BJ (cell line): ENCODE measurements around the gene GDF15. TPM values are rescaled to one million over a fixed set of nuclear protein-coding genes. Genes with fewer than 3 reads are reported as not detected.
"Not testable (repeated sequence)": the region's sequence is repeated elsewhere in the genome, so short reads cannot be mapped to it uniquely, and the experiment has no call there.

Experiments used
- CTCF ChIA-PET: fragments of 350-600 bp; formaldehyde crosslinking; extraction: SDS; loops from one replicate; lab custom pipeline; 2021; ENCODE audit warnings: antibody characterized with exemption, inconsistent platforms; lab: Yijun Ruan, JAX
- POLR2A ChIA-PET: fragments of 300-600 bp; sonication (Branson Sonifier 250); formaldehyde crosslinking; extraction: SDS; loops from one replicate; lab custom pipeline; 2021; ENCODE audit warnings: antibody characterized with exemption; lab: Charles Lee
- DNase-seq: peaks from one replicate; pipeline ENCODE4 v3.0.0-alpha.2; 2011; ENCODE audit warnings: low read depth
- H3K27me3 ChIP-seq: 2 replicates; pipeline ENCODE4 v1.6.0; 2011; ENCODE audit warnings: low read length; ENCODE audit not compliant: control insufficient read depth, insufficient read depth
- H3K36me3 ChIP-seq: 2 replicates; pipeline ENCODE4 v1.5.1; 2011; ENCODE audit warnings: low read length; ENCODE audit not compliant: control insufficient read depth, insufficient read depth
- H3K4me3 ChIP-seq: 2 replicates; pipeline ENCODE4 v1.5.1; 2011; ENCODE audit warnings: low read depth, mild to moderate bottlenecking, control low read depth, low read length
- polyA plus RNA-seq: library from polyadenylated mRNA; depleted of rRNA; stranded (reverse); fragments of >200 nt; gene quantifications from 2 replicates; pipeline ENCODE4 v1.2.3, GENCODE V29; 2011
- TF ChIP-seq, protein P1 (sequence below): IDR thresholded peaks from 2 replicates; pipeline ENCODE4 v1.5.1; 2011; ENCODE audit warnings: low read depth, mild to moderate bottlenecking, control low read depth, inconsistent platforms, low read length, moderate library complexity; ENCODE audit not compliant: insufficient read depth

The GDF15 gene
- polyA plus RNA-seq, 1 experiment = 30.8 TPM

DNA sequence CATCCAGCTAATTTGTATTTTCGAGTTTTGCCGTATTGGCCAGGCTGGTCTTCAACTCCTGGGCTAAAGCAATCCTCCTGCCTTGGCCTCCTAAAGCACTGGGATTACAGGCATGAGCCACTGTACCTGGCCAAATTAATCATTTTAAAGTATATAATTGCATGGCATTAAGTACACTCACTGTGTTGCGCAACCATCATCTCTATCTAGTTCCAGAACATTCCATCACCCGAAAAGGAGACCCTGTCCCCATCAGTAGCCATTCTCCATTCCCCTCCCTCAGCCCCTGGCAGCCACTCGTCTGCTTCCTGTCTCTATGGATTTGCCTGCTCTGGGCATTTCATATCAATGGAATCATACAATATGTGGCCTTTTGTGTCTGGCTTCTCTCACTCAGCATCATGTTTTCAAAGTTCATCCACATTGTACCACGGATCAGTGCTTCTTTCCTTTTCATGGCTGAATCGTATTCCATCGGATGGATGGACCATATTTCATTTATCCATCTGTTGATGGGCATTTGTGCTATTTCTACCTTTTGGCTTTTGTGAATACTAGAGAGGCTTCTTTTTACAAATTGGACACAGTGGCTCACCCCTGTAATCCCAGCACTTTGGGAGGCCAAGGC is 32.5 kb upstream of the GDF15 start:
- no peak for DNase-seq
- H3K27me3 ChIP-seq = no peaks in the 10 kb centered on the region
- H3K4me3 ChIP-seq = no peak overlapping the region
- POLR2A ChIA-PET = no interaction called here
- peaks cover 15% of the 10 kb centered on the region for H3K36me3 ChIP-seq
- TF ChIP-seq, protein P1, sequence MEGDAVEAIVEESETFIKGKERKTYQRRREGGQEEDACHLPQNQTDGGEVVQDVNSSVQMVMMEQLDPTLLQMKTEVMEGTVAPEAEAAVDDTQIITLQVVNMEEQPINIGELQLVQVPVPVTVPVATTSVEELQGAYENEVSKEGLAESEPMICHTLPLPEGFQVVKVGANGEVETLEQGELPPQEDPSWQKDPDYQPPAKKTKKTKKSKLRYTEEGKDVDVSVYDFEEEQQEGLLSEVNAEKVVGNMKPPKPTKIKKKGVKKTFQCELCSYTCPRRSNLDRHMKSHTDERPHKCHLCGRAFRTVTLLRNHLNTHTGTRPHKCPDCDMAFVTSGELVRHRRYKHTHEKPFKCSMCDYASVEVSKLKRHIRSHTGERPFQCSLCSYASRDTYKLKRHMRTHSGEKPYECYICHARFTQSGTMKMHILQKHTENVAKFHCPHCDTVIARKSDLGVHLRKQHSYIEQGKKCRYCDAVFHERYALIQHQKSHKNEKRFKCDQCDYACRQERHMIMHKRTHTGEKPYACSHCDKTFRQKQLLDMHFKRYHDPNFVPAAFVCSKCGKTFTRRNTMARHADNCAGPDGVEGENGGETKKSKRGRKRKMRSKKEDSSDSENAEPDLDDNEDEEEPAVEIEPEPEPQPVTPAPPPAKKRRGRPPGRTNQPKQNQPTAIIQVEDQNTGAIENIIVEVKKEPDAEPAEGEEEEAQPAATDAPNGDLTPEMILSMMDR = no peak
- CTCF ChIA-PET = interaction anchor here (0.9 to 3.7 kb wide), 4 partner anchors 11 to 57 kb away, joined by 3 to 20 read pairs (median 3); no protein-coding TSS in a partner anchor

DNA sequence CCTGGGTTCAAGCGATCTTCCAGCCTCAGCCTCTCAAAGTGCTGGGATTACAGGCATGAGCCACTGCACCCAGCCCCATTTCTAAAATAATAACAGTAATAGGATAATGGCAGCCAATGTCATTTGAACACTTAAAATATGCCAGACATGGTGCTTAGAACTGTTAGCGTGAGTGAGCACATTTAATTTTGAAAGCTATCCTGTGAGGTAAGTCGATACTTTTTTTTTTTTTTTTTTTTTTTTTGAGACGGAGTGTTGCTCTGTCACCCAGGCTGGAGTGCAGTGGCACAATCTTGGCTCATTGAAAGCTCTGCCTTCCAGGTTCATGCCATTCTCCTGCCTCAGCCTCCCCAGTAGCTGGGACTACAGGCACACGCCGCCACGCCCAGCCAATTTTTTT is 31.2 kb upstream of the GDF15 start:
- H3K27me3 ChIP-seq, POLR2A ChIA-PET, DNase-seq, H3K4me3 ChIP-seq: not testable (repeated sequence)
- H3K36me3 ChIP-seq = peaks cover 16% of the 10 kb centered on the region
- CTCF ChIA-PET = interaction anchor here (3.7 to 3.9 kb wide), 2 partner anchors 34 to 57 kb away, joined by 16 to 20 read pairs; no protein-coding TSS in a partner anchor

DNA sequence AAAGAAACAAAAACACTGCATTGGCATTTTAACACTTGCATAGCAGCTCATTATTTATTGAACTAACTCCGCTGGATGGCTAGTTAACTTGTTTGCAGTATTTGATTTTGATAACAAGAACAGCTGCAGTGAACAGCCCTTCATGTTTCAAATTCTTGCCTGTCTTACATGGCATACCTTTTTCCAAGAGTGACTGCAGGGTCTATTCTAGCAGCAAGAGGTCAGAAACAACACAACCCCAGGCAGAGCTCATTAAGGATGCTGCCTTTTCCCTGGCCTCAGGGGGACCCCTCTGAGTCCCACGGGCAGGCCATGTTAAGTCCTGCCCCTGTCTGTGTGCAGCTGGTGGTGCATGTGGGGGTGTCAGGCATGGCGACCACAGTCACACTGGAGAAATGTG is 28.9 kb upstream of the GDF15 start:
- POLR2A ChIA-PET = no interaction called here
- no peak for DNase-seq
- CTCF ChIA-PET = interaction anchor here (1.5 to 3.9 kb wide), 2 partner anchors 31 to 55 kb away, joined by 4 to 16 read pairs; no protein-coding TSS in a partner anchor

DNA sequence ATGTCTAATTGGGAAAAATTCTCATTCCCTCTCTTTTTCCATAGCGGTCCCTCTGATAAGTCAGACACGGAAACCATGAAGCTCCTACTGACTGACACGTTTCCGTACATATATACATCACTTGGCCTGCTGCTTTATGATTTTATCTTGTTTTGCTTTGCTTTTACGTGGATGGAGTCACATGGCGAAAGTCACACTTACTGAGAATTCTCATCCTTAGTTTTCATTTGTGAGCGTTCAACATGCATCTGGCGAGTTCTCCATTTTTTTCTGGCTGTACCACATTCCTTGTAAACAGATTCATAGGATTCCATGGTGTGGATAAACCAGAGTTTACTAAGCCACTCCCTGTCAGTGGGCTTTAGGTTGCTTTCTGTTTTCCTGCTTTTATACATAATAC is 24.3 kb upstream of the GDF15 start:
- Histone ChIP-seq H3K36me3 (peaks cover 17% of the 10 kb centered on the region), H3K4me3 (no peak overlapping the region), H3K27me3 (no peaks in the 10 kb centered on the region)
- ChIA-PET POLR2A (no interaction called here), CTCF (interaction anchor here (1.2 to 7.8 kb wide), 5 partner anchors 12 to 49 kb away, joined by 4 to 57 read pairs (median 10); partner anchors contain the start of gene GDF15)
- DNase-seq = no peak
- TF ChIP-seq, protein P1 = no peak

More for the DNA sequence above, 28.9 kb upstream of the GDF15 start:
- TF ChIP-seq, protein P1 = no peak
- no peaks in the 10 kb centered on the region for H3K27me3 ChIP-seq
- H3K36me3 ChIP-seq = peaks cover 17% of the 10 kb centered on the region
- no peak overlapping the region for H3K4me3 ChIP-seq

DNA sequence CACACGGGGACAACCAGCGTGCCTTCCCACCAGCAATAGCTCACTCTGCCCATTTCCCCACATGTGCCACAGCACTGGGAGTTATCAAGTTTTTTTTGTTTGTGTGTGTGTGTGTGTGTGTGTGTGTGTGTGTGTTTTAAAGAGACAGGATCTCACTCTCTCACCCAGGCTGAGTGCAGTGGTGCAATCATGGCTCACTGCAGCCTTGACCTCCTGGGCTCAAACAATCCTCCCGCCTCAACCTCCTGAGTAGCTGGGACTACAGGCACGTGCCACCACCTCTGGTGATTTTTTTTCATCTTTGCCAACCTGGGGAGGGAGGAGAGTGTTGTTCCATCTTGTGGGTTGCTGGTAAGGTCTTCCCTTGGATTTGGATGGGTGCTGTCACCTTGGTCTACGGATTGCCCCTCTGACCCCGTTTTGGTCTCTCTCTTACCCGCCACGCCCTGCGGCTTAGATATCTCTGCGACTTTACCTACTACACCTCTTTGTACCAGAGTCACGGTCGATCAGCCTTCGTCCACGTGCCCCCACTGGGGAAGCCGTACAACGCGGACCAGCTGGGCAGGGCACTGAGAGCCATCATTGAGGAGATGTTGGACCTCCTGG is 22.9 kb upstream of the GDF15 start:
- Histone ChIP-seq H3K4me3 (no peak overlapping the region), H3K36me3 (peaks cover 5% of the 10 kb centered on the region; the same call in 1 of the 2 replicates), H3K27me3 (no peaks in the 10 kb centered on the region)
- ChIA-PET POLR2A (interaction anchor here (0.5 kb wide), 1 partner anchor 92 kb away, joined by 9 read pairs; no protein-coding TSS in a partner anchor), CTCF (interaction anchor here (1.1 to 7.8 kb wide), 5 partner anchors 14 to 47 kb away, joined by 3 to 57 read pairs (median 17); no protein-coding TSS in a partner anchor)
- TF ChIP-seq, protein P1 = no peak
- no peak for DNase-seq
